WERI-Rb-1 (cell line): ENCODE data around the gene ZBTB18.
A peak's percentile ranks its signal among the peaks of the same experiment; 100 is the strongest.

Experiments
- DNase-seq: peaks from one replicate; pipeline ENCODE4 v3.0.0-alpha.2; 2020
- H3K27ac ChIP-seq: fragments of 250-450 bp; sonication (Bioruptor Pico); 2 replicates; pipeline ENCODE4 v1.5.1; 2020; ENCODE audit warnings: mild to moderate bottlenecking, moderate library complexity
- H3K27me3 ChIP-seq: fragments of 250-450 bp; sonication (Bioruptor Pico); 2 replicates; pipeline ENCODE4 v1.5.1; 2021; ENCODE audit warnings: mild to moderate bottlenecking, low read depth, moderate library complexity; ENCODE audit not compliant: insufficient read depth, severe bottlenecking
- H3K36me3 ChIP-seq: fragments of 250-450 bp; sonication (Bioruptor Pico); 2 replicates; pipeline ENCODE4 v1.5.1; 2020; ENCODE audit warnings: mild to moderate bottlenecking, moderate library complexity
- H3K4me3 ChIP-seq: 2 replicates; pipeline ENCODE4 v1.5.1; 2011; ENCODE audit warnings: low read depth, mild to moderate bottlenecking, control low read depth, low read length
- H3K9me3 ChIP-seq: fragments of 250-450 bp; sonication (Bioruptor Pico); 2 replicates; pipeline ENCODE4 v1.5.1; 2021; ENCODE audit warnings: mild to moderate bottlenecking, moderate library complexity; ENCODE audit not compliant: severe bottlenecking
- TF ChIP-seq, protein P1 (sequence below): IDR thresholded peaks from 2 replicates; pipeline ENCODE4 v1.5.1; 2011; ENCODE audit warnings: low read depth, mild to moderate bottlenecking, control low read depth, inconsistent platforms, low read length

Gene ZBTB18

DNA sequence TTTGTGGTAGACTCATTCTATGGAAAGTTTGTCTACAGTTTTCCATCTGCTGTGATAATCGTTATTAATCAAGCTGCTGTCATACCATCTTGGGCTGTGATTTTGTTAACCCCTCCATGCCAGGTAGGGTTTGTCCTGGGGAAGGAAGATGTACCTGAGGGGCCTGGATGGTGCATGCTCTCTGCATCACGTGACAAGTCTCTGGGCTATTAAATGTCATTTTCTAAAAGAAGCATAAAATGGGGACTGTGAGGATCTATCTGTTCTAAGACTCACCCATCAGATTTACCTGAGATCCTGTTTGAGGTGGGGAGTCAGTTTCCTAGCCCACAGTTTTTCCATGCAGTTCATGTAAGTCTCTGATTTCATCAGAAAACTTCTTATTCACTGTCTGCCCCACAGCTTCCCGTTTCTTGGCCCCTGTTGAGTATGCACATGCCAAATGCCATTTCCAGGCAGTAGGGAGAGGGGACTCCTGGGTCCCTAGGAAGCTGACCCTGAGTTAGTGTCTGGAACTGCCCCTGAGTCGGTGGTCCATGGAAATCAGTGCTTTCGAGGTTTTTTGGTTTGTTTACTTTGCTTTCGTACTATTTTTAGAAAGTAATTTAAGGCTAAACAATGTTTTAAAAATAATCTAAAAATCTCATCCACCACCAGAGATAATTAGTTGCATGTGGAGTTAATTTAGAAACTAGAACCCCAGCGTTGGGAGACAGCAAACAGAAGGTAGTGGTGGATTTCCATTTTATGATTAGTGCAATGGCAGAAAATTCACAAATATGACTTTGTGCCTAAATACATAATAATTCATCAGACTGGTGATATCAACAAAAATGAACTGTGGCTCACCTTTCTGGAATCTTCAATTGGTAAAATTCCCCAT, 46.7 kb downstream of the ZBTB18 start:
- TF ChIP-seq, protein P1, sequence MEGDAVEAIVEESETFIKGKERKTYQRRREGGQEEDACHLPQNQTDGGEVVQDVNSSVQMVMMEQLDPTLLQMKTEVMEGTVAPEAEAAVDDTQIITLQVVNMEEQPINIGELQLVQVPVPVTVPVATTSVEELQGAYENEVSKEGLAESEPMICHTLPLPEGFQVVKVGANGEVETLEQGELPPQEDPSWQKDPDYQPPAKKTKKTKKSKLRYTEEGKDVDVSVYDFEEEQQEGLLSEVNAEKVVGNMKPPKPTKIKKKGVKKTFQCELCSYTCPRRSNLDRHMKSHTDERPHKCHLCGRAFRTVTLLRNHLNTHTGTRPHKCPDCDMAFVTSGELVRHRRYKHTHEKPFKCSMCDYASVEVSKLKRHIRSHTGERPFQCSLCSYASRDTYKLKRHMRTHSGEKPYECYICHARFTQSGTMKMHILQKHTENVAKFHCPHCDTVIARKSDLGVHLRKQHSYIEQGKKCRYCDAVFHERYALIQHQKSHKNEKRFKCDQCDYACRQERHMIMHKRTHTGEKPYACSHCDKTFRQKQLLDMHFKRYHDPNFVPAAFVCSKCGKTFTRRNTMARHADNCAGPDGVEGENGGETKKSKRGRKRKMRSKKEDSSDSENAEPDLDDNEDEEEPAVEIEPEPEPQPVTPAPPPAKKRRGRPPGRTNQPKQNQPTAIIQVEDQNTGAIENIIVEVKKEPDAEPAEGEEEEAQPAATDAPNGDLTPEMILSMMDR, result no peak
- H3K27me3 ChIP-seq, result no peaks in the 10 kb centered on the region
- no peak for DNase-seq

DNA sequence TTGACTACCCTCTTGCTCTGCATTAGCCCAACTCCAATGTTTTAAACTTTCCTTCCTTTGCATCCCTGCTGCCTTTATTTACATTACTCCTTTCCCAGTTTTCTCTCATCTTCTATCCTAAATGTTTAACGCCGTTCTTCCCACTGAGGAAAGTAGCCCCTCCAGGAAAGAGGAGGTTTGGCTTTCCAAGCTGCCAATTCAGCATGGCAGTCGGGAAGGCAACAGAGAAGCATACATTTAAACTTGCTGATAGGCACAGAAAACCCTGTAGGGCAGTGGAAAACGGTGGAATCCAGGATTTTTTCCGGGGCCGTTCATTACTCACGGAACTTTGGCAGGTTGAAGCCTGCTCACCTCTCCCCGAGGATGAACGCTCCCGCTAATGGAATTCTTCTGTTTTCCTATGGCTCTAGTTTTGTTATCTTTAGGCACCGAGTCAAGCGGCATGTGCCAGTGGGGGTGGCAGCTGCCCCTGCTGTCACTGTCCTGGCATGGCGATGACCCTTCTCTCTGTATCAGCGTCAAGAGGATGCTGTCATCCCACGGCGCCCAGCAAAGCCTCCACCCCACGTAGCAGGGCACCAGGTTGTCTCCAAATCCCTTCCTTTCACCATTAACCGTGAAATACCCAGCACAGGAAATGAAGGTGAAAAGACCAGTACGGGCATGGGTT, 48.3 kb downstream of the ZBTB18 start:
- no peaks in the 10 kb centered on the region for H3K27me3 ChIP-seq

More for the DNA sequence above, 46.7 kb downstream of the ZBTB18 start:
- H3K9me3 ChIP-seq, result no peaks in the 10 kb centered on the region
- no peaks in the 10 kb centered on the region for H3K36me3 ChIP-seq
- no peak overlapping the region for H3K4me3 ChIP-seq
- no peak overlapping the region for H3K27ac ChIP-seq

DNA sequence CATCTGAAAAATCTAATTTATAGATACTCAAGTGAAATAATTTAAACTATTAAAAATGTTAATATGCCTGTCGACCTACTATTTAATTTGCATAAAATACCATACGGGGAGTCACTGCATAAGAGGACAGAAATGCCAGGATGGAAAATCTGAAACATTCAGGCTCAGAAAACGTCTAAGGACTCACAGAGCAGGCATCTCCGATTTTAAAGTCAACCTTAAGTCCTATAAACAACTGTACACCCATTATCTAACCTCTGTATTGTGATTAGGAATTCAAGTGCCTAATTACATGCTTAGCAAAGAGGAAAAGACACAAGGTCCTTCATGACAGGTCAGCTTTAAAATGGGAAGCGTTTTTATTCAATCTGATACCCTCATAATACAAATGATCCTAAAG, 49.2 kb downstream of the ZBTB18 start:
- no peak overlapping the region for H3K27ac ChIP-seq
- no peak overlapping the region for H3K4me3 ChIP-seq
- DNase-seq, result no peak
- H3K36me3 ChIP-seq, result no peaks in the 10 kb centered on the region
- peaks cover 3% of the 10 kb centered on the region for H3K9me3 ChIP-seq
- no peaks in the 10 kb centered on the region for H3K27me3 ChIP-seq
- TF ChIP-seq, protein P1, result no peak

More for the DNA sequence above, 48.3 kb downstream of the ZBTB18 start:
- Histone ChIP-seq H3K36me3 (no peaks in the 10 kb centered on the region), H3K27ac (no peak overlapping the region), H3K4me3 (no peak overlapping the region), H3K9me3 (peaks cover 3% of the 10 kb centered on the region)
- no peak for DNase-seq
- TF ChIP-seq, protein P1, result no peak

DNA sequence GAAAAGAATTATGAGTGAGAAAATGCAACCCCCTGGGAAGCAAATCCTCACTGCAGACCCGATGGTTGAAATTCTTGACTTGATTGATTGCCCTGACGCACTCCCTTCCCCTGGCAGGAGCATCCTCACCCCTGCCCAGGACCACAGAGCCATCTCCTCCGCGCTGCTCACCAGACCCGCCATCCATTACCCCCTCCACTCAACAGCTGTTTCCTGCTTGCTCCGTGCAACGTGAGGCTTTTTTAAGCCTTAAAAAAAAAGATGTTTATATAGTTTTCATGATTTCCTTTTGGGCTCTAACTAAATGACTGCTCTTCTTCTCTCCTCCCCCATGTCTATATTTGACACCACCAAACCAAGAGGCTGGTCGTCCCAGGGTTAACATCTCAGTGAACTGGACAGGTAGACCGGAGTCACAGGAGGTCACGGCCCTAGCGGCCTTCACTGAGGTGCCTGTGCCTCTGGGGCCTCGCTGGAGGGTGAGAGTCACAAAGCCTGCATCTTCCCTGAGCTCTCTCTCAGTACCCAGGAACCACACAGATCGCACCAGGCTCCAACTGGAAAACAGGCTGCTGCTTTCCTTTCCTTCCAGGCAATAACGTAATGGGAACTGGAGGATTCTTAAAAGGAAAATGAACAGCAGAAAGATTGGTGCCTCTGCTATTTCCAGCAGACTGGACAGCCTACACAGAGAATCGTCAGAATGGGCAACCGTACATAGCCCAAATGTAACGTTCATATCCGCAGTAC, 49.8 kb downstream of the ZBTB18 start:
- Histone ChIP-seq H3K9me3 (peaks cover 3% of the 10 kb centered on the region), H3K4me3 (no peak overlapping the region), H3K36me3 (no peaks in the 10 kb centered on the region), H3K27ac (no peak overlapping the region), H3K27me3 (no peaks in the 10 kb centered on the region)
- TF ChIP-seq, protein P1, result no peak
- no peak for DNase-seq

DNA sequence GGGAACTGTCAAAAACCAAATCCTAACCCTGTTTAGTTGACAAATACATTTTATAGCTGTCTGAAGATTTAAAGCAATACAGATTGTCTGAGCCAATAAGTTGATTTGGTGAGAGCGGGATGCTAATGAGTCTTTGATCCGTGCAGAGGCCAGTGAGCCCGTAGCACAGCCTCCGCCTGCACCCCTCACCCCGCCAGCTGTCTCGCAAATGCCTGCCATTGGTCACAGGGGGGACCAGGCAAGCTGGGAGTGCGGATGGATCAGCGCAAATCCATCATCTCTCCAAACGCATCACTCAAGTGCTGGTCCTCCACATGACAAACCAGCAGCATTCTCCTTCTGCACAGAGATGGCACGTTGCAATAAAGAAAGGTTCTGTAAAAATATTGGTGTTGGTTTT, 51.0 kb downstream of the ZBTB18 start:
- Histone ChIP-seq H3K36me3 (no peaks in the 10 kb centered on the region), H3K9me3 (peaks cover 3% of the 10 kb centered on the region), H3K27ac (no peak overlapping the region), H3K4me3 (no peak overlapping the region), H3K27me3 (no peaks in the 10 kb centered on the region)
- TF ChIP-seq, protein P1, result no peak
- peak; percentile 50 for DNase-seq
